Cortex of kidney (tissue), 1 donor: ENCODE data around the gene ALOX12B.
"Not testable (repeated sequence)": the region's sequence is repeated elsewhere in the genome, so short reads cannot be mapped to it uniquely, and the experiment has no call there.

ENCODE experiments used
- DNase-seq: peaks from one replicate; lab custom pipeline; 2025; lab: John Stamatoyannopoulos, UW

ALOX12B gene

GRCh38 chr17:8082292-8082691 lies 5.2 kb downstream of the ALOX12B start:
- no peak for DNase-seq

- no peak for DNase-seq
Observed at GRCh38 chr17:8081876-8082275, 5.6 kb downstream of the ALOX12B start.

DNA sequence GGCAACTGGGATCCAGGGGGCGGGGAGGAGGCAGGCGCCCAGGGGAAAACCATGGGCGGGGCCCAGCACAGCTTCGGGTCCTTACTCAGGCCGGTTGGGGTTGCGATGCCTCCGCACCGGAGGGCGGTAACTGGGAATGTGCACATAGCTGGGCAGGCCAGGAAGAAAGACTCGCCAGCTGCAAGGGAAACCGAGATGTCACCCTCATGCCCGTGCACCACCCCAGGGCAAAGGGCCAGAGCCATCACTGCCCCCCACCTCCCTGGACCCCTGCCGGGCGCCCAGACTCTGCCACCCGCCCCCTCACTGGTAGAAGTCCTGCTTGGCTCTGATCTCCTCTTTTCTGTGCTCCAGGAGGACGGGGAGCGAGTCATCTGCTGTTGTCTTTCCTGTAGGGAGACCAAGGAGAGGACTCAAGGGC lies 6.7 kb downstream of the ALOX12B start:
- no peak for DNase-seq

DNA sequence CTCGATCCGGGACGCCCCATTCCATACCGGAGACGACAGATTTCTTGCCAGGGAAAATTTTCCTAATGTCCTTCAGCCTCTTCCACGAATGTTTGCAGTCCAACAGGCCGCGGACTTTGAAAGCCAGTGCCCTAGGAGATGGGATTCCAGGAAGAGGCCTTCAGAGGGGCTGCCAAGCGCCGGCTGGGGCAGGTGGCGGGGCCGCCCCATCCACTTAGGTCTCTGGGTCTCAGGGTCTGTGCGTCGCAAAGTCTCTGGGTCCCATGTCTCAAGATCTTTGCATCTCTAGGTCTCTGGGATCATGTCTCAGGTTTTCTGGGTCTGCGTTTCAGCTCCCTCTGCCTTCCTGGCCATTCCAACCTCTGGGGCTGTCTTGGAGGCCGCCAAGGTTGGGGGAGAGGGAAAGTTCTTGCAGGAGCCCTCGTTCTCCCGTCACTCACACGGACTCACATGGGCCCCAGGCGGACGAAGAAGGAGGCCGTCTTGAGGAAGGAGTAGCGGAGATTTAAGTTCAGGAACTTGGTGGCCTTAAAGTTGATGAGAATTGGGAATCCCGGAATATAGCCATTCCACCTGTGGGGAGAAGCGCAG lies 7.2 kb downstream of the ALOX12B start:
- no peak for DNase-seq

GRCh38 chr17:8079291-8080207 lies 8.0 kb downstream of the ALOX12B start:
- no peak for DNase-seq

DNA sequence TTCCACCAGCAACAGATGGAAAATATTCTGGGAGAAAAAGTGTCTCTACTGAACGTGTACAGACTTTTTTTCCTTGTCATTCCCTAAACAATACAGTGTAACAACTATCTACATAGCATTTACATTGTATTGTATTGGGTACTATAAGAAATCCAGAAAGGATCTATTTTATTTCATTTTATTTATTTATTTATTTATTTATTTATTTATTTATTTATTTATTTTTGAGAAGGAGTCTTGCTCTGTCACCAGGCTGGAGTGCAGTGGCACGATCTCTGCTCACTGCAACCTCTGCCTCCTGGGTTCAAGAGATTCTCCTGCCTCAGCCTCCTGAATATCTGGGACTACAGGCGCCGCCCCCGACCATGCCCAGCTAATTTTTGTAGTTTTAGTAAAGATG lies 9.6 kb downstream of the ALOX12B start:
- not testable (repeated sequence) for DNase-seq

DNA sequence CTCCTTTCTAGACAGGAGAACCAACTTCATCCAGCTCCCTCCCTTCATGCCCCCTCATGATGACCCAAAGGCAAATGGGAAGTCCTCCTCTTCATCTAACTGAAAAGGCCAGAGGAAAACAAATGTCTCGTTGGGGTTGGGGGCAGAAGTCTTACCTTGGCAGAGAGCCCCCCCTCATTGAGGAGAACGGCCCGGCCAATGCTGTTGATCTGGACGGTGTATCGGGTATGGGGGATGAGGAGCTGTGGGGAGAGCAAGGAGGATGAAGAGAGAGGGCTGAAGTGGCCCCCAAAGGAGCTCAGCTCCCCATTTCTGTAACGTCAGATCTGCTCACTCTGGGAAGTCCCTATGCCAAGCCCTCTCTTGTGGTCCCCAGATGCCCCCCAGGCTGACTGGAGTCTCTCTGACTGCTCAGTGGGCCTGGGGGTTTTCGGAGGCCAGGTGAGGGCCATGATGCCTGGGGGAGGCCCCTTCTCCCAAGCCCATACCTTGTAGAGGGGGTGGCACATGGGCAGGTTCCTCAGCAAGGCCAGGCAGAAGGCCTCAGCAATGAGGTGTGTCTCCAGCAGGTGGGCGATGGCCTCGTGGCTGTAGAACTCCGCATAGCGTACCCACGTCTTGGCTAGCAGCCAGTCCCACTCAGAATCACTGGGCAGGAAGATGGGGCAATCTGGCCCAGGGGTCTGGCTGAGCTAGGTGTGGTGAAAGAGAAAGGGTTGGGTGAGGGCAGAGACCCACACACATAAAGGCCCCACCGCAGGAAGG lies 10.8 kb downstream of the ALOX12B start:
- DNase-seq = no peak

DNA sequence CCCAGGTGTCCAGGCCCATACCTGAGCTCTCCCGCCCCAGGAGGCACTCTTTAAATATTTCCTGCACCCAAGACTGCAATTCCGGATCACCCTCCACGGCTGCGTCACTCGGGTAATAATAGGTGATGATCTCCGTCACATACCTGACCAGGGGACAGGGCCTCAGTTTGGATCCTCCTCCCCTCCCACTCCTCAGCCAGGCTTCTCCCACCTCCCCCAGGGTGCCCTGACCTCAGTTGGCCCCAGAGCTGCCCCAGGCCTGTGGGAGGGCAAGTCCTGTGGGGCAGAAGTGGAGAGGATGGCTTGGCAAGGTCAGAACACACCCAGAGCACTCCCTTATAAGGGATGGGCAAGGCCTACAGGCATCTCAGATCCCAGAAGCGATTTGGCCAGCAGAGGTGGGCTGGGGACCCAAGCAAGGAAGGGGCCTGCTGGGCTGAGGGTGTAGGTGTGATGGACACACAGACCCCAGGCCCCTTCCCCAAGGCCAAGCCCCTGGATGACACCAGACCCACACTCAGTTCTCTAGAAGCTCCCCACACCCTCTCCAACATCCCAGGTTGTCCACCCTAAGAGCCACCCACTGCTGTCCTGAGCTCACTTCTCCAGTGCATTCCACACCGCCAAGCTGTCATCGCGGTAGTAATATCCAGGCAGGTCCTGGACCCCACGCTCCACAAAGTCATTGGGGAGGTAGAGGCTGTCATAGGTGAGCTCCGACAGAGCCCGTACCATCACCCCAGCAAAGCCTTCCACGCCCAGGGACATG lies 11.8 kb downstream of the ALOX12B start:
- no peak for DNase-seq

GRCh38 chr17:8075081-8075480 lies 12.4 kb downstream of the ALOX12B start:
- DNase-seq = no peak

- no peak for DNase-seq
Observed at GRCh38 chr17:8074554-8074953, 13.0 kb downstream of the ALOX12B start.

DNA sequence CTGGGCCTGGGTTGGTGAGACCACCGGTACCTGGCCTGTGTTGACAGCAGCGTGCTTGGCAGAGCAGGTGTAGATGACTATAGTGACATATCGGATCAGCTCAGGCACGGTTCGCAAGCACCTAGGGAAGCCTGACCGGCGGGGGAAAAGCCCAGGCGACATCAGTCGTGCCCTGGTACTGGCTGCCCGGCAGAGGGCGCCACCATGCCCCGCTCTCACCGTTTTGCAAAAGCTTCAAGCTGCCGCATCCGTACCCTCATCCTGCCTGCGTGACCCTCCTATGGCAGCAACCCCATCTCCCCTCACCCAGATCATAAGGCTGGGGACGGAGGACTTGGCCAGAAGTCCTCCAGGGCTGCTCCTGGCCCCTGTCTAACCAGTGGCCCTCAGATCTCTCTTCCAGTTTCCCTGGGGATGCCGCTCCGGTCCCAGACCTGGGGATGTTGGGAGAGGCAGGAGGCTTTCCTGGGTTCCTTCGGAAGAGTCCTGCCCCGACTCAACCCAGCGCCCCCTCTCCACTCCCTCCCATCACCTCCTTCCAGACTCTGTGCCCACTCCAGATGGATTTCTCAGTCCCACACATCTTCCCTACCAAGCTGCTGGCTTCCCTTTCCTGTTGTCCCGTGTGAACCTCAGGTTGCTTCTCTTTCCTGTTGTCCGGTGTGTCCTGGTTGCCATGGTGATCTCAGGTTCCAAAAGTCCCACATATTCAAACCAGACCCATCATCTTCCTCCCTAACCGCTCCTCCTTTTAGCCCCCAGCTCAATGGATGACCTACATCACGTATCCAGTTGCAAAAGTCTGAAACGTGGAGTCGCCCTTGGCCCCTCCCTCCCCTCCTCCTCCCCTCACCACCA lies 13.7 kb downstream of the ALOX12B start:
- DNase-seq = no peak

DNA sequence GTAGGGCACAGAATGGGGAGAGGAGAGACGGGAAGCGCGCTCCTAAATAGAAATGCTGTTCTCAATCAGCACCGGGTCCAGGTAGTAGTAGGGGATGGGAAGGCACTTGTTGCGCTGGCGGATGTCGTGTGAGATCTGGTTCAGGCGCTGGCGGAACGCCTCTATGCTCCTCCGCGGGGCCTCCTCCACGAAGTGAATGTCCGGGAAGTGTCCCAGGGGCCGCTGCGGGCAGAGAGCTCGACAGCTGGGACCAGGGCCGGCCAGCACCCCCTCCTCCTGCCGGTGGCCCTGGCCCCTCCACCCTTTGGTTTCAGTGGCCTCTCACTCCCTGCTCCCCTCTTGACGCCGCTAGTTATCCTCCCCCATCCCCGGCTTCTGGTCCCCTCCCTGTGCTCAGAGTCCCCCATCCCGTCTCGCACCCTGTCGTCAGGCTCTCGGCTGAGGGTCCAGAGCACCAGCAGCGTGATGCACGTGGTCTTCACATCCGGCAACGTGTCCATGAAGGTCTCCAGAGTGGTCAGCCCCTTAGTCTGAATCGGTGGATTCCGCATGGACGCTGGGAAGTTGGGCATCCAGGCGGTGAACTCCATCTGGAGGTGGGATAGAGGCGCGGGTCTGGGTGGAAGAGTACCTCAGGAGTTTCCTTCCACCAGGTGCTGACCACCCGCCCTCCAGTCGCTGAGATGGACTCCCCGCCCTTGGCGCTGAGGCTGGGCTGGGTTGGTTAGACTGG lies 14.6 kb downstream of the ALOX12B start:
- no peak for DNase-seq

DNA sequence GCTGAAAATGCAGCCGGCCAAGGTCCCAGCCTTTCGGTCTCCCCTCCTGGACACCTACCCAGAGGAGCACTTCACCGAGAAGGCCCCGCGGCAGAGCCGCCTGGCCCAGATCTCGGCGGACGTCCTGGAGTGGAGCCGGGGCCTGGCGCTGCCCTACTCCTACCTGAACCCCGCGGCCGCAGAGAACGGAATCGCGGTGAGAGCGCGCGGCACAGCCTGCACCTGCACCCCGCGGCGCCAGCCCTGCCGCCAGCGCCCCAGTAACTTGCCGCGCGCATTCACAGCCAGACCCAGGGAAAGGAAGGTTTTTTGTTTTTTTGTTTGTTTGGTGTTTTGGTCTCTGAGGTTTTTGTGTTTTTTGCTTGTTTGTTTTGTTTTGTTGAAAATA lies 15.2 kb downstream of the ALOX12B start:
- no peak for DNase-seq

DNA sequence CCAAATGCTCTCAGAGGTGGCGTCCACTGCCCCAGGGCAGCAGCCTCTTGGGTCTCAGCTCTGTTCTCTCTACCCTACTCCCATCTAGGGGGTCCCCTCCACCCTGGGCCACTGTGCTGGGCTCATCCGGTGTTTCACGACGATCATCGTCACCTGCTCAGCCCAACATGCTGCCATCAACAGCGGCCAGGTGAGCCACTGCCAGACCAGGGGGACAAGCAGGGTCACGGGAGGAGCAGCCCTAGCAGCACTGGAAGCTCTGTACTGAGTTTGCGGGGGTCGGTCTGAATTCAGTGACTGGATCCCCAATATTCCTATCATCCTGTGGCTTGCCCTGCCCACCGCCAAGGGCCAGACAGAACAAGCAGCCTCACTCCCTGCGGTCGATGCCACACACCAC lies 16.0 kb downstream of the ALOX12B start:
- DNase-seq = no peak

GRCh38 chr17:8069587-8069860 lies 18.0 kb downstream of the ALOX12B start:
- no peak for DNase-seq

GRCh38 chr17:8068736-8069586 lies 18.6 kb downstream of the ALOX12B start:
- DNase-seq = no peak

- DNase-seq = no peak
Observed at GRCh38 chr17:8067806-8068205, 19.7 kb downstream of the ALOX12B start.

- DNase-seq = no peak
Observed at GRCh38 chr17:8066841-8067775, 20.4 kb downstream of the ALOX12B start.
